ENCODE data around the gene NOXA1. TPM values are rescaled to one million over a fixed set of nuclear protein-coding genes. Genes with fewer than 3 reads are reported as not detected.

Gene NOXA1
- total and polyA plus RNA-seq, 4 donors = 1.3 to 3.6 (median 2.4) TPM

DNA sequence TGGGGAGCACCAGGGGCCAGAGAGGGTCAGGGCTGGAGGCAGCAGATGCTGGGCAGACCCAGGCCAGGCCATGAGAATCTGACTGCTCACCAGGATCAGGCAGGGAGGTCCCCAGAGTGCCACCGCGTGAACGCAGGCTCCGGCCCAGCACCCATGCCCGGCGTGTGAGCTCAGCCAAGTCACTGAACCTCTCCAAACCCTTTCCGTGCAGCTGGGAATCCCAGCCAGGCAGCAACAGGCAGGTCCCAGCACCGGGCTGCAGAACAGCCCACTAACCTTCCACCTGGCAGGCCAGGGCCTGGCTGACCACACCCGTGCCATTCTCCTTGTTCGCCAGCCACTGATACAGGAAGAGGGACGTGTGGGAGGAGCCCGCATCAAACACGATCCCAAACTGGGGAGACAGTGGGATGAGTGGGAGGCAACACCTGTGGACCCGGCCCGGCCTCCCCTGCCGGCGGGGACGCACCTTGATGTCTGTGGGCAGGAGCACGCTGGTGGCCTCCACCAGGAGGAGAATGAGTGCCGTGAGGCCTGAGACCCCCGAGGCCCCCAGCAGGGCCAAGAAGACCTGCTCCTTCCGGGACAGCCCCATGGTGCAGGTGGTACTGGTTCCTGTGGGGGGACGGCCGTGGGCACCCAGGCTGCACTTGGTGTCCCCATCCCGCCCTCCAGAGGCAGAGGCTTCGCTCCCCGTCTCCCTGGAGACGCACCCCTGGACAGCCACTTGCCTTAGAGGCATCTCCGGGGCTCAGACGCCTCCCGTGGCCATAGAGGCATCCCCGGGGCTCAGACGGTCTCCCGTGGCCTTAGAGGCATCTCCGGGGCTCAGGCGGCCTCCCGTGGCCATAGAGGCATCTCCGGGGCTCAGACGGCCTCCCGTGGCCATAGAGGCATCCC, 14.7 kb downstream of the NOXA1 start:
- H3K9ac ChIP-seq (ENCODE audit: low read depth in 1 of 2, low read length in 2 of 2) = no peak overlapping the region
- 82% methylated on average over 40 of the region's 40 CpGs for WGBS
- no peak overlapping the region for H3K4me3 ChIP-seq (ENCODE audit: low read depth in 1 of 3, low read length in 3 of 3)
- H3K4me1 ChIP-seq (ENCODE audit: control insufficient read depth in 4 of 4, insufficient read depth in 4 of 4, low read length in 3 of 4) = peaks cover 3 to 7% (median 5%) of the 10 kb centered on the region in 4 donors
- no peaks in the 10 kb centered on the region for H3K27me3 ChIP-seq (ENCODE audit: control insufficient read depth in 4 of 4, insufficient read depth in 4 of 4, low read length in 3 of 4)
- no peaks in the 10 kb centered on the region for H3K36me3 ChIP-seq (ENCODE audit: control insufficient read depth in 4 of 4, insufficient read depth in 3 of 4, low read depth in 1 of 4, low read length in 3 of 4)
- no peaks in the 10 kb centered on the region for H3K9me3 ChIP-seq (ENCODE audit: control insufficient read depth in 4 of 4, low read length in 3 of 4)
- no peak for TF ChIP-seq HNF4A (conservative IDR thresholded peaks at IDR 0.05)
- no peak for TF ChIP-seq RXRA (IDR thresholded peaks at IDR 0.05)
- TF ChIP-seq, protein P1, sequence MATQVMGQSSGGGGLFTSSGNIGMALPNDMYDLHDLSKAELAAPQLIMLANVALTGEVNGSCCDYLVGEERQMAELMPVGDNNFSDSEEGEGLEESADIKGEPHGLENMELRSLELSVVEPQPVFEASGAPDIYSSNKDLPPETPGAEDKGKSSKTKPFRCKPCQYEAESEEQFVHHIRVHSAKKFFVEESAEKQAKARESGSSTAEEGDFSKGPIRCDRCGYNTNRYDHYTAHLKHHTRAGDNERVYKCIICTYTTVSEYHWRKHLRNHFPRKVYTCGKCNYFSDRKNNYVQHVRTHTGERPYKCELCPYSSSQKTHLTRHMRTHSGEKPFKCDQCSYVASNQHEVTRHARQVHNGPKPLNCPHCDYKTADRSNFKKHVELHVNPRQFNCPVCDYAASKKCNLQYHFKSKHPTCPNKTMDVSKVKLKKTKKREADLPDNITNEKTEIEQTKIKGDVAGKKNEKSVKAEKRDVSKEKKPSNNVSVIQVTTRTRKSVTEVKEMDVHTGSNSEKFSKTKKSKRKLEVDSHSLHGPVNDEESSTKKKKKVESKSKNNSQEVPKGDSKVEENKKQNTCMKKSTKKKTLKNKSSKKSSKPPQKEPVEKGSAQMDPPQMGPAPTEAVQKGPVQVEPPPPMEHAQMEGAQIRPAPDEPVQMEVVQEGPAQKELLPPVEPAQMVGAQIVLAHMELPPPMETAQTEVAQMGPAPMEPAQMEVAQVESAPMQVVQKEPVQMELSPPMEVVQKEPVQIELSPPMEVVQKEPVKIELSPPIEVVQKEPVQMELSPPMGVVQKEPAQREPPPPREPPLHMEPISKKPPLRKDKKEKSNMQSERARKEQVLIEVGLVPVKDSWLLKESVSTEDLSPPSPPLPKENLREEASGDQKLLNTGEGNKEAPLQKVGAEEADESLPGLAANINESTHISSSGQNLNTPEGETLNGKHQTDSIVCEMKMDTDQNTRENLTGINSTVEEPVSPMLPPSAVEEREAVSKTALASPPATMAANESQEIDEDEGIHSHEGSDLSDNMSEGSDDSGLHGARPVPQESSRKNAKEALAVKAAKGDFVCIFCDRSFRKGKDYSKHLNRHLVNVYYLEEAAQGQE (IDR thresholded peaks at IDR 0.05) = no peak
- no peak for TF ChIP-seq JUND (IDR thresholded peaks at IDR 0.05)
- TF ChIP-seq RAD21 (IDR thresholded peaks at IDR 0.05) = no peak
- TF ChIP-seq GABPA (IDR thresholded peaks at IDR 0.05 in 1 of 2, conservative IDR thresholded peaks at IDR 0.05 in 1 of 2) = no peak
- TF ChIP-seq YY1 (IDR thresholded peaks at IDR 0.05) = no peak
- DNase-seq (ENCODE audit: low spot score) = no peak
- no peak overlapping the region for H3K27ac ChIP-seq (ENCODE audit: low read depth in 1 of 2, low read length in 2 of 2)

DNA sequence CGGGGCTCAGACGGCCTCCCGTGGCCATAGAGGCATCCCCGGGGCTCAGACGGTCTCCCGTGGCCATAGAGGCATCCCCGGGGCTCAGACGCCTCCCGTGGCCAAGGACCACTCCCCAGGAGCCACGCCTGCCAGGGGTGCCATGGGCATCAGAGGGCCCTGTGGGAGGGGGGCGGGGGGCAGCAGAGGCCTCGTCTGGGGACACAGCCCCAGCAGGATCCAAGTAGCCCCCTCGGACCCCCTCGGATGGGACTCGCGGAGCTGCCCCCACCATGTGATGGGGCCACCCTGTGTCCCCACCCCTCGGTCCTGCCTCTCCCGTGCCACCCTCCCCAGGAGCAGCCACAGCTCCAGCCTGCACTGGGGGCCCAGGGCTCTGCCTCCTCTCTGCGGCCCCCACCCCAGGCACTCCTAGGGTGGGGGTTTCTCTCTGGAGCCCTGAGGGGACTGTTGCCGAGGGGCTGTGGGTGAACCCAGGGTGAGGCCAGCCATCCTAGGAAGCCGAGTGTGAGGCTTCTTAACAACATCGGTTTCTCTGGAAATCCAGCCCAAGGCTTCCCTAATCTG, 15.5 kb downstream of the NOXA1 start:
- Histone ChIP-seq H3K9me3 (ENCODE audit: control insufficient read depth in 4 of 4, low read length in 3 of 4) (no peaks in the 10 kb centered on the region), H3K27ac (ENCODE audit: low read depth in 1 of 2, low read length in 2 of 2) (no peak overlapping the region), H3K27me3 (ENCODE audit: control insufficient read depth in 4 of 4, insufficient read depth in 4 of 4, low read length in 3 of 4) (no peaks in the 10 kb centered on the region), H3K9ac (ENCODE audit: low read depth in 1 of 2, low read length in 2 of 2) (no peak overlapping the region), H3K36me3 (ENCODE audit: control insufficient read depth in 4 of 4, insufficient read depth in 3 of 4, low read depth in 1 of 4, low read length in 3 of 4) (no peaks in the 10 kb centered on the region), H3K4me3 (ENCODE audit: low read depth in 1 of 3, low read length in 3 of 3) (no peak overlapping the region), H3K4me1 (ENCODE audit: control insufficient read depth in 4 of 4, insufficient read depth in 4 of 4, low read length in 3 of 4) (peaks cover 3 to 7% (median 5%) of the 10 kb centered on the region in 4 donors)
- TF ChIP-seq FOXA2 (IDR thresholded peaks at IDR 0.05) = no peak
- TF ChIP-seq NR2F2 (IDR thresholded peaks at IDR 0.05) = no peak
- TF ChIP-seq, protein P2, sequence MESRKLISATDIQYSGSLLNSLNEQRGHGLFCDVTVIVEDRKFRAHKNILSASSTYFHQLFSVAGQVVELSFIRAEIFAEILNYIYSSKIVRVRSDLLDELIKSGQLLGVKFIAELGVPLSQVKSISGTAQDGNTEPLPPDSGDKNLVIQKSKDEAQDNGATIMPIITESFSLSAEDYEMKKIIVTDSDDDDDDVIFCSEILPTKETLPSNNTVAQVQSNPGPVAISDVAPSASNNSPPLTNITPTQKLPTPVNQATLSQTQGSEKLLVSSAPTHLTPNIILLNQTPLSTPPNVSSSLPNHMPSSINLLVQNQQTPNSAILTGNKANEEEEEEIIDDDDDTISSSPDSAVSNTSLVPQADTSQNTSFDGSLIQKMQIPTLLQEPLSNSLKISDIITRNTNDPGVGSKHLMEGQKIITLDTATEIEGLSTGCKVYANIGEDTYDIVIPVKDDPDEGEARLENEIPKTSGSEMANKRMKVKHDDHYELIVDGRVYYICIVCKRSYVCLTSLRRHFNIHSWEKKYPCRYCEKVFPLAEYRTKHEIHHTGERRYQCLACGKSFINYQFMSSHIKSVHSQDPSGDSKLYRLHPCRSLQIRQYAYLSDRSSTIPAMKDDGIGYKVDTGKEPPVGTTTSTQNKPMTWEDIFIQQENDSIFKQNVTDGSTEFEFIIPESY (IDR thresholded peaks at IDR 0.05) = no peak
- TF ChIP-seq RXRA (IDR thresholded peaks at IDR 0.05) = no peak
- no peak for TF ChIP-seq FOXA1 (IDR thresholded peaks at IDR 0.05)
- TF ChIP-seq, protein P1 (IDR thresholded peaks at IDR 0.05) = no peak
- no peak for TF ChIP-seq GABPA (IDR thresholded peaks at IDR 0.05 in 1 of 2, conservative IDR thresholded peaks at IDR 0.05 in 1 of 2)
- TF ChIP-seq EGR1 (IDR thresholded peaks at IDR 0.05; ENCODE audit: low read depth in 2 of 2) = no peak
- TF ChIP-seq SP1 (IDR thresholded peaks at IDR 0.05) = no peak
- TF ChIP-seq ATF3 (IDR thresholded peaks at IDR 0.05) = no peak
- no peak for TF ChIP-seq HNF4G (IDR thresholded peaks at IDR 0.05)
- no peak for TF ChIP-seq JUND (IDR thresholded peaks at IDR 0.05)
- TF ChIP-seq, protein P3, sequence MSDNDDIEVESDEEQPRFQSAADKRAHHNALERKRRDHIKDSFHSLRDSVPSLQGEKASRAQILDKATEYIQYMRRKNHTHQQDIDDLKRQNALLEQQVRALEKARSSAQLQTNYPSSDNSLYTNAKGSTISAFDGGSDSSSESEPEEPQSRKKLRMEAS (IDR thresholded peaks at IDR 0.05) = no peak
- no peak for TF ChIP-seq RAD21 (IDR thresholded peaks at IDR 0.05)
- TF ChIP-seq HNF4A (conservative IDR thresholded peaks at IDR 0.05) = no peak
- no peak for TF ChIP-seq YY1 (IDR thresholded peaks at IDR 0.05)
- no peak for TF ChIP-seq TAF1 (conservative IDR thresholded peaks at IDR 0.05)
- WGBS = 87% methylated on average over 22 of the region's 22 CpGs
- no peak for DNase-seq (ENCODE audit: low spot score)

Measured in liver (tissue), 9 donors.